Activated T-helper 1 cell treated with anti-CD3 and anti-CD28 coated beads, Interleukin-12 subunit alpha, Interleukin-12 subunit beta, Interleukin-2, Interleukin-4 antibody, amounts not matched to agents 30 ng/mL and 10 ng/mL and 1 ng/mL, durations not matched to agents 14 hours and 24 hours and 36 hours (primary cell): Measurements from ENCODE around the gene SND1. TPM values are rescaled to one million over a fixed set of nuclear protein-coding genes. Genes with fewer than 3 reads are reported as not detected.
"Not testable (repeated sequence)": the region's sequence is repeated elsewhere in the genome, so short reads cannot be mapped to it uniquely, and the experiment has no call there.

Experiments
- DNase-seq: peaks from one replicate; pipeline ENCODE4 v3.0.0; 2021; ENCODE audit warnings: low spot score
- H3K27ac Mint-ChIP-seq: one replicate; pipeline ENCODE4 v1.8.0; 2021; ENCODE audit warnings: mild to moderate bottlenecking, mixed read lengths
- H3K27me3 Mint-ChIP-seq: one replicate; pipeline ENCODE4 v1.8.0; 2022; ENCODE audit warnings: mild to moderate bottlenecking, moderate library complexity, mixed read lengths; ENCODE audit not compliant: insufficient read depth
- H3K36me3 Mint-ChIP-seq: one replicate; pipeline ENCODE4 v1.8.0; 2021; ENCODE audit warnings: low read depth, mixed read lengths
- H3K4me1 Mint-ChIP-seq: one replicate; pipeline ENCODE4 v1.8.0; 2021; ENCODE audit warnings: low read depth, mixed read lengths
- H3K4me3 Mint-ChIP-seq: one replicate; pipeline ENCODE4 v1.8.0; 2021; ENCODE audit warnings: mild to moderate bottlenecking, moderate library complexity, mixed read lengths
- H3K9me3 Mint-ChIP-seq: one replicate; pipeline ENCODE4 v1.8.0; 2021; ENCODE audit warnings: mixed read lengths
- intact Hi-C: fragments of 100-400 bp; cut with micrococcal nuclease; formaldehyde crosslinking; loops from one replicate; pipeline ENCODE4 v1.15.1; 2024
- total RNA-seq: library from RNA; stranded (reverse); gene quantifications from 2 replicates; pipeline ENCODE4 v1.2.3, GENCODE V29; 2022

Gene SND1
- total RNA-seq, 1 donor from 2014 or later = 292 TPM

DNA sequence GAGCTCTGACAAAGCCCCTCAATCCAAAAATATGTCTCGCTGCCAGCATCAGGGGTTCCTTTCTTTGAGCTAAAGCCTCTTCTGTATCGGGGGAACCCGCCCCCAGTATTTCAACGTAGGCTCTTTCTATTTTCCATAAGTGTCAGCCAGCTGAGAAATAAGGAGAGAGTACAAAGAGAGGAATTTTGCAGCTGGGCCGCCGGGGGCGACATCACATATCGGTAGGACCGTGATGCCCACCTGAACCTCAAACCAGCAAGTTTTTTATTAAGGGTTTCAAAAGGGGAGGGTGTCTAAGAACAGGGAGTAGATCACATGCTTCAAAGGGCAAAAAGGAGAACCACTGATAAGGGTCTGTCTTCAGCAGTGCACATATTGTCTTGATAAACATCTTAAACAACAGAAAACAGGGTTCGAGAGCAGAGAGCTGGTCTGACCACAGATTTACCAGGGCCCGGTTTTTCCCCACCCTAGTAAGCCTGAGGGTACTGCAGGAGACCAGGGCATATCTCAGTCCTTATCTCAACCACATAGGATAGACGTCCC is 457.5 kb downstream of the SND1 start:
- DNase-seq, H3K4me3 Mint-ChIP-seq, H3K27ac Mint-ChIP-seq, H3K36me3 Mint-ChIP-seq, H3K9me3 Mint-ChIP-seq, intact Hi-C loops: not testable (repeated sequence)
- peaks cover 51% of the 10 kb centered on the region for H3K4me1 Mint-ChIP-seq
- H3K27me3 Mint-ChIP-seq = peaks cover 15% of the 10 kb centered on the region

DNA sequence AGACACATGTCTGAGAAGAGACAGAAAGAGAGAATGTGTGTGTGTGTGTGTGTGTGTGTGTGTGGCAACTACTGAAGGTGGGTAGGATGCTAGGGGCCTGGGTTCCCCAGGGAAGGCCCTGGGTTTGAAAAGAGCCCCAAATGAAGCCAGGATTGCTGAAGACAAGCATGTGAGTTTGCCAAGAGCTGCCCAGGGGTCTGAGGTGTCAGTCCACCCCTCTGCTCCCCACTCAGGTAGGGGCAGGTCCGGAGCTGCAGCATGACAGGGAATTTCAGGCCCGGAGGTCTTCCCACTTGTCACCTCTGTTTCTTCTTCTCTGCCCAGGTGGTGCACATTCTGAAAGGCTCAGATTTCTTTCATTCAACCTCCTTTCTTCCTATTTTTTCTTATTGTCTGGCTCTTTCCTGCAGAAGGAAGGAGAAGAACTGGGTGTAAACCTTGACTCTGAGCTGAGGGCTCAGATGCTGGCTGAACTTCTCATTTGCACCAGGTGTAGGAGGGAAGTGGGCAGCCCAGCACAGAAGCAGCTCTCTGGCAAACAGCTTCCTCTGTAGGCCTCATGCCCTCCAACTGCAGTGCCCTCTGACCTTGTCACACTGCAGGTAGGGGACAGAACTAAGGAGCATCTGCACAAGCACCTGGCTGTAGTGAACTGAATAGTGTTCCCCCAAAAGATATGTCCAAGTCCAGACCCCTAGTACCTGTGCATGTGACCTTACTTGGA is 458.8 kb downstream of the SND1 start:
- Mint-ChIP-seq H3K27me3 (peaks cover 9% of the 10 kb centered on the region), H3K4me3 (no peak overlapping the region), H3K27ac (no peak overlapping the region), H3K9me3 (no peaks in the 10 kb centered on the region), H3K36me3 (no peaks in the 10 kb centered on the region), H3K4me1 (peaks cover 48% of the 10 kb centered on the region)
- intact Hi-C loops = no loop called here
- no peak for DNase-seq

- no peak overlapping the region for H3K4me3 Mint-ChIP-seq
- intact Hi-C loops = no loop called here
- DNase-seq = no peak
- no peaks in the 10 kb centered on the region for H3K9me3 Mint-ChIP-seq
- H3K36me3 Mint-ChIP-seq = no peaks in the 10 kb centered on the region
- H3K27ac Mint-ChIP-seq = no peak overlapping the region
- H3K27me3 Mint-ChIP-seq = peaks cover 6% of the 10 kb centered on the region
- peaks cover 41% of the 10 kb centered on the region for H3K4me1 Mint-ChIP-seq
Measured at GRCh38 chr7:128112018-128112780, 460.2 kb downstream of the SND1 start.

DNA sequence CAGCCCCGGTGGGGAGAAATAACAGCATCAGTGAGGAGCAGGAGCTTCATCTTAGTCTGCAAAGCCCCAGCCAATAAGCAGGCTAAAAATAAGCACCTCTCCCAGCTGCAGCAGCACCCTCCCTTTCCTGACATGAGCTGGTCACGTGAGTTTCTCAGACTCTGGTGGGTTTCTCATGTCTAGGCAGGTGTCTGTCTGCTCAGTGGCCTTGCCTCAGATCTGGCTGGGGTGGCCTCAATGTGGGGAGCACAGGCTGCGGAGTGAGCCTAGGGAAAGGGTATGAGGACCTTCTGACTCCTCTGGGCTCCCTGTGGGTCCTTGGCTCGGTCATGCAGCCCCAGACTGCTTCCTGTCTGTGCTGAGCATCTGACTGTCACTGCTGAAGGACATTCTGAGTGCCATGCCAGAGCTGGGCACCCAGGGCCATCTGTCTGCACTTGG is 460.8 kb downstream of the SND1 start:
- Mint-ChIP-seq H3K27ac (no peak overlapping the region), H3K4me3 (no peak overlapping the region), H3K4me1 (peaks cover 41% of the 10 kb centered on the region), H3K36me3 (no peaks in the 10 kb centered on the region), H3K9me3 (no peaks in the 10 kb centered on the region), H3K27me3 (peaks cover 4% of the 10 kb centered on the region)
- intact Hi-C loops = no loop called here
- DNase-seq = no peak

GRCh38 chr7:128113839-128114238 is 461.8 kb downstream of the SND1 start:
- Mint-ChIP-seq H3K4me1 (peaks cover 33% of the 10 kb centered on the region), H3K36me3 (no peaks in the 10 kb centered on the region), H3K27me3 (peaks cover 4% of the 10 kb centered on the region), H3K9me3 (no peaks in the 10 kb centered on the region), H3K4me3 (no peak overlapping the region), H3K27ac (no peak overlapping the region)
- intact Hi-C loops = no loop called here
- no peak for DNase-seq

DNA sequence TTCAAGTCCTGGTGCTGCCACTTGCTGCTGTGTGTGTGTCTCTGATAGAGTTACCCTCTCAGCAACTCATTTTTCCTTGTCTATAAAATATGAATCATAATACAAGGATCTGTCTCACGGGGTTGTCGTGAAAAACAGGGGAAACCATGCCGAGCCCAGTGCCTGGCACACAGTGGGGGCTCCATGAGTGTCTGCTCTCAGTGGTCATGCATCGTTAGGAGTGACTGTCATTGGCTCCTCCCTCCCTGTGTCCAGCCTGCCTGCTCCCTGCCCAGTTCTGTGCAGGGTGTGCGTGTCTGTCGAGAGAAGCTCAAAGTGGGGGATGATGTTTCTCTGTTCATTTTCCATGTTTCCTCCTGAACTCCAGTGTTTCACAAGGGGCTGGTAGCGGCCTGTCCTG is 462.8 kb downstream of the SND1 start:
- Mint-ChIP-seq H3K36me3 (no peaks in the 10 kb centered on the region), H3K9me3 (no peaks in the 10 kb centered on the region)
- intact Hi-C loops = no loop called here

GRCh38 chr7:128115336-128115820 is 463.4 kb downstream of the SND1 start:
- Mint-ChIP-seq H3K27ac (no peak overlapping the region), H3K4me1 (peaks cover 19% of the 10 kb centered on the region), H3K36me3 (no peaks in the 10 kb centered on the region), H3K27me3 (peaks cover 6% of the 10 kb centered on the region), H3K4me3 (no peak overlapping the region), H3K9me3 (no peaks in the 10 kb centered on the region)
- DNase-seq = no peak
- intact Hi-C loops = no loop called here

More for the DNA sequence above, 462.8 kb downstream of the SND1 start:
- Mint-ChIP-seq H3K27ac (no peak overlapping the region), H3K4me3 (no peak overlapping the region), H3K4me1 (peaks cover 24% of the 10 kb centered on the region), H3K27me3 (peaks cover 6% of the 10 kb centered on the region)
- DNase-seq = no peak

GRCh38 chr7:128115821-128116723 is 464.1 kb downstream of the SND1 start:
- peaks cover 6% of the 10 kb centered on the region for H3K27me3 Mint-ChIP-seq
- H3K4me1 Mint-ChIP-seq = peaks cover 12% of the 10 kb centered on the region
- intact Hi-C loops = no loop called here
- H3K9me3 Mint-ChIP-seq = no peaks in the 10 kb centered on the region
- no peak overlapping the region for H3K4me3 Mint-ChIP-seq
- H3K36me3 Mint-ChIP-seq = no peaks in the 10 kb centered on the region
- no peak for DNase-seq
- no peak overlapping the region for H3K27ac Mint-ChIP-seq

- Mint-ChIP-seq H3K4me1 (peaks cover 7% of the 10 kb centered on the region), H3K36me3 (no peaks in the 10 kb centered on the region), H3K9me3 (no peaks in the 10 kb centered on the region), H3K4me3 (no peak overlapping the region), H3K27ac (no peak overlapping the region), H3K27me3 (peaks cover 6% of the 10 kb centered on the region)
- intact Hi-C loops = no loop called here
- no peak for DNase-seq
Measured at GRCh38 chr7:128116740-128117139, 464.7 kb downstream of the SND1 start.

- H3K36me3 Mint-ChIP-seq = no peaks in the 10 kb centered on the region
- H3K9me3 Mint-ChIP-seq = no peaks in the 10 kb centered on the region
Measured at GRCh38 chr7:128117691-128118090, 465.7 kb downstream of the SND1 start.

GRCh38 chr7:128119036-128119435 is 467.0 kb downstream of the SND1 start:
- Mint-ChIP-seq H3K4me3 (no peak overlapping the region), H3K27ac (no peak overlapping the region), H3K9me3 (no peaks in the 10 kb centered on the region), H3K36me3 (no peaks in the 10 kb centered on the region), H3K4me1 (no peaks in the 10 kb centered on the region), H3K27me3 (peaks cover 5% of the 10 kb centered on the region)
- intact Hi-C loops = no loop called here
- no peak for DNase-seq

More at GRCh38 chr7:128117691-128118090, 465.7 kb downstream of the SND1 start:
- DNase-seq = no peak
- H3K4me1 Mint-ChIP-seq = no peaks in the 10 kb centered on the region
- intact Hi-C loops = no loop called here
- H3K4me3 Mint-ChIP-seq = no peak overlapping the region
- H3K27me3 Mint-ChIP-seq = peaks cover 6% of the 10 kb centered on the region
- no peak overlapping the region for H3K27ac Mint-ChIP-seq

GRCh38 chr7:128120116-128120515 is 468.1 kb downstream of the SND1 start:
- Mint-ChIP-seq H3K9me3 (no peaks in the 10 kb centered on the region), H3K4me3 (no peak overlapping the region), H3K27me3 (peaks cover 9% of the 10 kb centered on the region), H3K36me3 (no peaks in the 10 kb centered on the region), H3K27ac (no peak overlapping the region), H3K4me1 (peaks cover 4% of the 10 kb centered on the region)
- no peak for DNase-seq
- intact Hi-C loops = no loop called here
